ENCODE data around the gene USP6. TPM values are rescaled to one million over a fixed set of nuclear protein-coding genes. Genes with fewer than 3 reads are reported as not detected.
"Not testable (repeated sequence)": the region's sequence is repeated elsewhere in the genome, so short reads cannot be mapped to it uniquely, and the experiment has no call there.

The USP6 gene
- total RNA-seq, 4 donors from 2014 or later = 0.04 to 0.98 (median 0.19) TPM; not detected in 1

GRCh38 chr17:5120036-5120435, 4.2 kb downstream of the USP6 start:
- intact Hi-C loops (cut with DNase I; ENCODE audit: low total_unique reads) = no loop called here

GRCh38 chr17:5120436-5121185, 4.8 kb downstream of the USP6 start:
- H3K4me3 ChIP-seq (ENCODE audit: low read depth, poor library complexity, severe bottlenecking); intact Hi-C loops (cut with DNase I; ENCODE audit: low total_unique reads): not testable (repeated sequence)
- 55 to 74% methylated on average over 6 of the region's 6 CpGs for WGBS, 2 donors
- DNase-seq (ENCODE audit: low spot score in 2 of 2) = peak in 1 of 2 donors; percentile 50

More at GRCh38 chr17:5120036-5120435, 4.2 kb downstream of the USP6 start:
- 83 to 84% methylated on average over 6 of the region's 7 CpGs for WGBS, 2 donors
- DNase-seq (ENCODE audit: low spot score in 2 of 2) = peak in 1 of 2 donors; percentile 84
- H3K4me3 ChIP-seq (ENCODE audit: low read depth, poor library complexity, severe bottlenecking) = no peak overlapping the region
- TF ChIP-seq, protein P1, sequence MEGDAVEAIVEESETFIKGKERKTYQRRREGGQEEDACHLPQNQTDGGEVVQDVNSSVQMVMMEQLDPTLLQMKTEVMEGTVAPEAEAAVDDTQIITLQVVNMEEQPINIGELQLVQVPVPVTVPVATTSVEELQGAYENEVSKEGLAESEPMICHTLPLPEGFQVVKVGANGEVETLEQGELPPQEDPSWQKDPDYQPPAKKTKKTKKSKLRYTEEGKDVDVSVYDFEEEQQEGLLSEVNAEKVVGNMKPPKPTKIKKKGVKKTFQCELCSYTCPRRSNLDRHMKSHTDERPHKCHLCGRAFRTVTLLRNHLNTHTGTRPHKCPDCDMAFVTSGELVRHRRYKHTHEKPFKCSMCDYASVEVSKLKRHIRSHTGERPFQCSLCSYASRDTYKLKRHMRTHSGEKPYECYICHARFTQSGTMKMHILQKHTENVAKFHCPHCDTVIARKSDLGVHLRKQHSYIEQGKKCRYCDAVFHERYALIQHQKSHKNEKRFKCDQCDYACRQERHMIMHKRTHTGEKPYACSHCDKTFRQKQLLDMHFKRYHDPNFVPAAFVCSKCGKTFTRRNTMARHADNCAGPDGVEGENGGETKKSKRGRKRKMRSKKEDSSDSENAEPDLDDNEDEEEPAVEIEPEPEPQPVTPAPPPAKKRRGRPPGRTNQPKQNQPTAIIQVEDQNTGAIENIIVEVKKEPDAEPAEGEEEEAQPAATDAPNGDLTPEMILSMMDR (IDR thresholded peaks at IDR 0.05) = no peak
- no peak for TF ChIP-seq POLR2A (IDR thresholded peaks at IDR 0.05)

DNA sequence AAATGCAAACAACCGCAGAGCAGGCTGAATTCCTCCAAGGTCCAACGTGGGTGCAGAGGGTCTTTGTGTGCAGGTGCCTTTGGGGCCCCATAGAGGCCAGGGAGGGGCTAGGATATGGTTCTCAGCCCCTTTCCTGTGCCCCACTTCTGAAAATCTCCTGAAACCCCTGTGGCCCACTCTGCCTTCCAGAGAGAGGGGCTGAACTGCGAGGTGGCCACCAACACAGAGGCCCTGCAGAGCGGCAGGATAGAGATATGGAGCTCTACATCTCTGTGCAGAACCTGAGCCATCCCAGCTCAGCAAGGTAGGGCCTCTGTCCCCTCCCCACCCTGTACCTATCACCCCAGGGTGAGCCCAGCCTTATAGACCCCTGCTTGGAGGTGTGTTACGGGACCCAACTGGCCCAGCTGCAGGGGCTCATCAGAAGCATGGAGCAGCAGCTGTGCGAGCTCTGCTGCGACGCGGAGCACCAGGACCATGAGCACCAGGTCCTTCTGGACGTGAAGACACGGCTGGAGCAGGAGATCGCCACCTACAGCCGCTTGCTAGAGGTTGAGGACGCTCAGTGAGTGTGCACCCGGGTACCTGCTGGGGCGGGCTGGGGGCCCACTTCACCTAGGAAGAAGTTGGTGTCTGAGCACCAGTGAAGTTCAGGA, 5.5 kb downstream of the USP6 start:
- H3K4me3 ChIP-seq (ENCODE audit: low read depth, poor library complexity, severe bottlenecking) = no peak overlapping the region
- intact Hi-C loops (cut with DNase I; ENCODE audit: low total_unique reads) = no loop called here
- WGBS, 2 donors = 94 to 96% methylated on average over 9 to 15 of the region's 16 CpGs
- TF ChIP-seq POLR2A (IDR thresholded peaks at IDR 0.05) = no peak
- TF ChIP-seq, protein P1 (IDR thresholded peaks at IDR 0.05) = no peak
- peak in 1 of 2 donors; percentile 75 for DNase-seq (ENCODE audit: low spot score in 2 of 2)

GRCh38 chr17:5122056-5122455, 6.2 kb downstream of the USP6 start:
- intact Hi-C loops (cut with DNase I; ENCODE audit: low total_unique reads); H3K4me3 ChIP-seq (ENCODE audit: low read depth, poor library complexity, severe bottlenecking): not testable (repeated sequence)
- 71 to 73% methylated on average over 7 of the region's 7 CpGs for WGBS, 2 donors
- peak in 1 of 2 donors; percentile 68 for DNase-seq (ENCODE audit: low spot score in 2 of 2)

DNA sequence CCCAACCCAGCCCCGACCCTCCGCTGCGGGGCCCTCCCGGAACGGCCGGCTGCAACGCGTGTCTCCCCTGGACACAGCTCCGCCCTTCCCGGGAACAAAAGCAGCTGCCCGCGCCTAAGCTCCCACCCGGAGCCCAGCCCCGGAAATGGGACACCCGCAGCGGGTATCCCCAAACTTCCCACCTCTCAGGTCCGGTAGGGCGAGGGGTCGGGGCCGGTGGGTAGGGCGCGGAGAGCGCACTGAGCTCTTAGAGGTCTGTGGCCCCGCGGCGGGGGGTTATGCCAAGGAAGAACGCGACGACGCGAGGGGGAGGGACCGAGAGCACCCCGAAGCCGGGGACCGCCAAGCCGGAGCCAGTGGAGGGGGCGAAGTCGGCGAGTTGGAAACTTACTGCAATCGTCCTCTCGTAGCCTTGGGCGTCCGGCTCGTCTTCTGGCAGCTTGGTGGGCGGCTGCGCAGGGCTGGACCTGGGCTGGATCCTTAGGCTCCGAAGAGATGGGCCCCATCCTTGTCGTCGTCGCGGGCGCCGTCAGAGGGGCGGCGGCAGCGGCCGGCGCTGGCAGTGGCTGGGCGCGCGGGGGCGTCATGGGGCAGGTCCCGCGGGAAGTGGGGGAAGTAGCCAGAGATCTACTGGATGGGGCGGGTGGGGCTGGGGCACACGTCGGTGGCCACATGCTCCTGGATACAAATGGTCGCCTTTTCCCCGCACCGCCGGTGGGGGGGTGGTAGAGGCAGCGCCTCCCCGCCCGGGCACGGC, 6.9 kb downstream of the USP6 start:
- 1 to 2% methylated on average over 36 to 58 of the region's 75 CpGs for WGBS, 2 donors
- peak in 1 of 2 donors; percentile 87 for DNase-seq (ENCODE audit: low spot score in 2 of 2)
- peak overlapping the region; percentile 27 for H3K4me3 ChIP-seq (ENCODE audit: low read depth, poor library complexity, severe bottlenecking)
- intact Hi-C loops (cut with DNase I; ENCODE audit: low total_unique reads) = no loop called here
- TF ChIP-seq, protein P1 (IDR thresholded peaks at IDR 0.05) = no peak

DNA sequence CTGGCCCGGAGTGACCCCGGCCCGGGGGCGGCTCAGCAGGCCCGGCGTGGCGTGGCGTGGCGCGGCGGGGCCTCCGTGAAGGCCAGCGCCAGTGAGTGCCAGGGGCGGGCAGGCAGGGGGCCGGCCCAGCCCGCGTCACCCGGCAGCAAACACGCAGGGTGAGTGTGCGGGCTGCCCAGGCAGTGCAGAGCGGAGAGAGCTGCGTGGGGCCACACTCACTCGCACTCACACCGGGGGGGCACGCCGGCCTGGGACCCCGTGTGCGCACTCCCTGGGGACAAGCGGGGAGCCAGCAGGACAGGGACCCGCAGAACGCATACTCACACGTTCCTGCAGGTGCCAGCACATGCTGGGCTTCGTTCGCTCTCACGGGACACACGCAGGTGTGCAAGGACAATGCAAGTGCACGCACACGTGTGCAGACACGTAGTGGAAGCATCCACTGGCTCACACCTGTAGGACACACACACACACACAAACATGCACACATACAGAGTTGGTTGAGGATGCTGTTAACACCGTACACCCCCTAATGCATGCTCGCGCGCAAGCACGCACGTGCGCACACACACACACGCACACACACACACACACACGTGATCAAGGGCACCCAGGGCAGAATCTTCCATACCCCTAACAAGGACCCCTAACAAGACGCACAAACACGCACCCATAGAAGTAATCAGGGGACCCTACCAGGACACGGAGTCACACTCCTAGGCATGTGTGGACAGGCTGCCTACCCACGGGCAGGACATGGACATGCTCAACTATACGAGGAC, 7.7 kb downstream of the USP6 start:
- no peak overlapping the region for H3K4me3 ChIP-seq (ENCODE audit: low read depth, poor library complexity, severe bottlenecking)
- intact Hi-C loops (cut with DNase I; ENCODE audit: low total_unique reads) = no loop called here
- TF ChIP-seq, protein P1 (IDR thresholded peaks at IDR 0.05) = no peak
- TF ChIP-seq POLR2A (IDR thresholded peaks at IDR 0.05) = no peak
- DNase-seq (ENCODE audit: low spot score in 2 of 2) = peak in 1 of 2 donors; percentile 75
- WGBS, 2 donors = 50 to 51% methylated on average over 42 to 48 of the region's 53 CpGs

- WGBS, 2 donors = 63 to 69% methylated on average over 5 of the region's 5 CpGs
- peak; percentile 7 to 62 for DNase-seq (ENCODE audit: low spot score in 2 of 2)
- H3K4me3 ChIP-seq (ENCODE audit: low read depth, poor library complexity, severe bottlenecking); intact Hi-C loops (cut with DNase I; ENCODE audit: low total_unique reads): not testable (repeated sequence)
Observed at GRCh38 chr17:5124125-5124760, 8.4 kb downstream of the USP6 start.

DNA sequence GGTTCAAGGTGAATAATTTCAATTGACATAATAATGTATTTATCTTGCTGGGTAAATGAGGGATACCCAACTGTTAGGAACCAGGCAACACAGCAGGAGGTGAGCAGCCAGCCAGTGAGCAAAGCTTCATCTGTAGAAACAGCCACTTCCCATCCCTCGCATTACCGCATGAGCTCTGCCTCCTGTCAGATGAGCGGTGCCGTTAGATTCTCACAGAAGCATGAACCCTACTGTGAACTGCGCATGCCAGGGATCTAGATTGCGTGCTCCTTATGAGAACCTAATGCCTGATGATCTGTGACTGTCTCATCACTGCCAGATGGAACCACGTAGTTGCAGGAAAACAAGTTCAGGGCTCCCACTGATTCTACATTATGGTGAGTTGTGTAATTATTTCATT, 9.1 kb downstream of the USP6 start:
- H3K4me3 ChIP-seq (ENCODE audit: low read depth, poor library complexity, severe bottlenecking); intact Hi-C loops (cut with DNase I; ENCODE audit: low total_unique reads): not testable (repeated sequence)
- WGBS, 2 donors = 72 to 73% methylated on average over 7 of the region's 7 CpGs
- peak; percentile 3 to 49 for DNase-seq (ENCODE audit: low spot score in 2 of 2)
